Endothelial cell of umbilical vein (primary cell): ENCODE measurements around the gene RALA. TPM values are rescaled to one million over a fixed set of nuclear protein-coding genes. Genes with fewer than 3 reads are reported as not detected.

ENCODE experiments used
- BruUV-seq: library from RNA; stranded (reverse); fragments of 400-500 nt; replicated peaks from 2 replicates; lab custom pipeline; 2021; lab: Mats Ljungman, UMichigan
- CTCF ChIA-PET: fragments of 300-600, 350-600 bp; sonication (Branson Sonifier 250); formaldehyde crosslinking; loops from one replicate; lab custom pipeline; 2021; ENCODE audit warnings: antibody characterized with exemption, inconsistent platforms; lab: Charles Lee
- POLR2A ChIA-PET: fragments of 300-600, 350-600 bp; sonication (Branson Sonifier 250); formaldehyde crosslinking; loops from one replicate; lab custom pipeline; 2021; ENCODE audit warnings: antibody characterized with exemption, inconsistent platforms; lab: Charles Lee
- DNase-seq: peaks from one replicate; pipeline ENCODE4 v3.0.0-alpha.2; 2011; ENCODE audit warnings: low read depth, low spot score
- FAIRE-seq: peaks from 2 replicates; lab custom pipeline; 2011; peaks lifted over from hg19 to GRCh38; lab: Jason Lieb, UNC
- H2AFZ ChIP-seq: 2 replicates; pipeline ENCODE4 v1.6.0; 2012; ENCODE audit warnings: low read depth, low read length, control low read depth, inconsistent platforms
- H3K27ac ChIP-seq: 2 replicates; pipeline ENCODE4 v1.5.1; 2011; ENCODE audit warnings: low read depth, mild to moderate bottlenecking, control low read depth, low read length, moderate library complexity; ENCODE audit not compliant: insufficient read depth
- H3K27me3 ChIP-seq, 2 experiments: 2 replicates each; pipeline versions ENCODE4 v1.6.0 to v1.6.1; 2011; ENCODE audit warnings: low read length in 2 of 2, mixed read lengths in 1 of 2; ENCODE audit not compliant: control insufficient read depth in 2 of 2, insufficient read depth in 2 of 2
- H3K36me3 ChIP-seq, 2 experiments: 2 replicates in 1 of 2; 3 replicates in 1 of 2; pipeline ENCODE4 v1.5.1; 2011; ENCODE audit warnings: low read length in 2 of 2, mild to moderate bottlenecking in 1 of 2, moderate library complexity in 1 of 2; ENCODE audit not compliant: control insufficient read depth in 2 of 2, insufficient read depth in 2 of 2; ENCODE audit errors: extremely low read depth in 1 of 2
- H3K4me1 ChIP-seq: 3 replicates; pipeline ENCODE4 v1.5.1; 2011; ENCODE audit warnings: mild to moderate bottlenecking, low read length; ENCODE audit not compliant: control insufficient read depth, insufficient read depth; ENCODE audit errors: extremely low read depth
- H3K4me2 ChIP-seq: 2 replicates; pipeline ENCODE4 v1.6.1; 2011; ENCODE audit warnings: low read length, control low read depth, mixed read lengths; ENCODE audit not compliant: insufficient read depth
- H3K4me3 ChIP-seq, 3 experiments: fragments of 200-600 bp in 1 of 3; sonication (generic), shearing (Covaris generic) in 1 of 3; replicated peaks in 1 of 3; 2 replicates each; pipeline ENCODE4 v1.5.1; 2011 to 2016; ENCODE audit warnings: control low read depth in 3 of 3, low read length in 3 of 3, mild to moderate bottlenecking in 2 of 3, inconsistent platforms in 1 of 3, low read depth in 1 of 3, moderate library complexity in 1 of 3; ENCODE audit not compliant: insufficient read depth in 1 of 3
- H3K79me2 ChIP-seq: 2 replicates; pipeline ENCODE4 v1.6.0; 2012; ENCODE audit warnings: low read length, inconsistent platforms; ENCODE audit not compliant: control insufficient read depth, insufficient read depth
- H3K9ac ChIP-seq: replicated peaks from 2 replicates; pipeline ENCODE3; 2011; ENCODE audit warnings: low read length, control low read depth; ENCODE audit not compliant: insufficient read depth; ENCODE audit errors: extremely low read depth
- H3K9me1 ChIP-seq: replicated peaks from 3 replicates; pipeline ENCODE4 v1.6.0; 2011; ENCODE audit warnings: mild to moderate bottlenecking, low read length; ENCODE audit not compliant: control insufficient read depth, insufficient read depth; ENCODE audit errors: extremely low read depth
- H3K9me3 ChIP-seq: replicated peaks from 2 replicates; pipeline ENCODE4 v1.5.1; 2012; ENCODE audit warnings: low read length, inconsistent platforms; ENCODE audit not compliant: control insufficient read depth, insufficient read depth
- H4K20me1 ChIP-seq: replicated peaks from 2 replicates; pipeline ENCODE3; 2011; ENCODE audit warnings: mild to moderate bottlenecking, low read length; ENCODE audit not compliant: control insufficient read depth, insufficient read depth; ENCODE audit errors: extremely low read depth
- EZH2 ChIP-seq: IDR thresholded peaks from 2 replicates; pipeline ENCODE4 v1.6.1; 2012; ENCODE audit warnings: borderline replicate concordance, low read depth, mild to moderate bottlenecking, moderate library complexity, low read length, inconsistent platforms; ENCODE audit not compliant: severe bottlenecking
- FOS ChIP-seq: IDR thresholded peaks from 2 replicates; pipeline ENCODE4 v1.6.1; 2011; ENCODE audit warnings: mild to moderate bottlenecking, low read length, moderate library complexity, borderline replicate concordance; ENCODE audit not compliant: insufficient read depth
- GATA2 ChIP-seq: IDR thresholded peaks from 2 replicates; pipeline ENCODE4 v1.7.0; 2011; ENCODE audit warnings: low read depth, mild to moderate bottlenecking, moderate library complexity, mixed read lengths, low read length; ENCODE audit not compliant: insufficient read length, insufficient read depth
- JUN ChIP-seq: IDR thresholded peaks from 2 replicates; pipeline ENCODE4 v1.6.1; 2011; ENCODE audit warnings: borderline replicate concordance, low read depth; ENCODE audit not compliant: insufficient read length, insufficient read depth
- MYC ChIP-seq: IDR thresholded peaks from one replicate; pipeline ENCODE4 v1.6.1; 2011; ENCODE audit warnings: mild to moderate bottlenecking, low read depth, low read length
- POLR2A ChIP-seq: IDR thresholded peaks from 2 replicates; pipeline ENCODE4 v1.6.1; 2012; ENCODE audit warnings: low read depth, mild to moderate bottlenecking, control low read depth, low read length
- POLR2AphosphoS5 ChIP-seq: IDR thresholded peaks from 2 replicates; pipeline ENCODE4 v1.6.1; 2012; ENCODE audit warnings: low read depth, mild to moderate bottlenecking, control low read depth, low read length, moderate library complexity; ENCODE audit not compliant: insufficient read depth
- dilution Hi-C: fragments of 300-500 bp; cut with MboI; formaldehyde crosslinking; loops from one replicate; pipeline ENCODE4 v1.15.0; 2019; ENCODE audit warnings: low sequenced_read_pairs; ENCODE audit not compliant: extremely low pct_ligation_motif_present
- intact Hi-C: fragments of 100-400 bp; cut with micrococcal nuclease; formaldehyde crosslinking; loops from one replicate; pipeline ENCODE4 v1.10.0; 2022
- polyA plus RNA-seq, 4 experiments: library from polyadenylated mRNA; depleted of rRNA in 3 of 4; stranded (reverse) in 3 of 4; unstranded in 1 of 4; fragments of >200 nt; gene quantifications; 2 replicates each; pipeline versions ENCODE4 v1.2.1 to v1.2.3, GENCODE V29; 2011 to 2012; ENCODE audit warnings: missing spikeins in 1 of 4
- total RNA-seq: library from RNA; stranded (reverse); gene quantifications from 2 replicates; pipeline ENCODE4 v1.2.3, GENCODE V29; 2021
- TF ChIP-seq, protein P1 (sequence below): IDR thresholded peaks from 2 replicates; pipeline ENCODE4 v1.6.1; 2011; ENCODE audit not compliant: insufficient read depth, insufficient read length
- TF ChIP-seq, protein P2 (sequence below), 2 donors: IDR thresholded peaks; 1 replicate in 1 of 2; 2 replicates in 1 of 2; pipeline ENCODE4 v1.5.1; 2011; ENCODE audit warnings: low read length in 2 of 2, mild to moderate bottlenecking in 2 of 2, moderate library complexity in 2 of 2, control low read depth in 1 of 2, inconsistent platforms in 1 of 2, low read depth in 1 of 2; ENCODE audit not compliant: insufficient read depth in 1 of 2; ENCODE audit errors: extremely low read depth in 1 of 2

RALA gene
- total and polyA plus RNA-seq, 2 donors (not counting 3 experiments of a cell fraction or from before 2014, with no cell fraction given): 91.1 to 191 TPM

DNA sequence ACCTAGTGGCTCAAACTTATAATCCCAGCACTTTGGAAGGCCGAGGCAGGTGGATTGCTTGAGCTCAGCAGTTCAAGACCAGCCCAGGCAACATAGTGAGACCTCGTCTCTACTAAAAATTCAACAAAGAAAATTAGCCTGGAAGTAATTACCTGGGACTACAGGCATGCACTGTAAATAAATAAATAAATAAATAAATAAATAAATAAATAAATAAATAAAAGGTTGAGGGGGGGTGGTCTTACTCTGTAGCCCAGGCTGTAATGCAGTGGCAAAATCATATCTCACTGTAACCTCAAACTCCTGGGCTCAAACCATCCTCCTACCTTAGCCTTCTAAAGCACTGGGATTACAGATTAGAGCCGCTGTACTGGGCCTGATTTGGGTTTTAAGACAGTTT is 50.5 kb downstream of the RALA start:
- Histone ChIP-seq H3K4me2 (no peak overlapping the region), H3K79me2 (peaks cover 86% of the 10 kb centered on the region), H3K4me1 (peaks cover 26% of the 10 kb centered on the region), H3K36me3 (peaks cover 2 to 9% of the 10 kb centered on the region in 2 experiments), H3K4me3 (no peak overlapping the region), H2AFZ (no peak overlapping the region), H3K9me3 (no peaks in the 10 kb centered on the region), H3K9ac (no peak overlapping the region), H3K9me1 (no peaks in the 10 kb centered on the region), H4K20me1 (peaks cover 30% of the 10 kb centered on the region), H3K27ac (no peak overlapping the region), H3K27me3 (no peaks in the 10 kb centered on the region)
- ChIA-PET CTCF (interaction anchor here (0.8 to 1.0 kb wide), 2 partner anchors 59 to 93 kb away, joined by 3 to 4 read pairs; no protein-coding TSS in a partner anchor), POLR2A (no interaction called here)
- intact Hi-C loops: no loop called here
- dilution Hi-C loops: no loop called here
- no peak for DNase-seq
- no peak for FAIRE-seq
- no TSS peak for BruUV-seq
- TF ChIP-seq, protein P1, sequence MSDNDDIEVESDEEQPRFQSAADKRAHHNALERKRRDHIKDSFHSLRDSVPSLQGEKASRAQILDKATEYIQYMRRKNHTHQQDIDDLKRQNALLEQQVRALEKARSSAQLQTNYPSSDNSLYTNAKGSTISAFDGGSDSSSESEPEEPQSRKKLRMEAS: no peak
- TF ChIP-seq EZH2 (no peak), POLR2A (no peak)

DNA sequence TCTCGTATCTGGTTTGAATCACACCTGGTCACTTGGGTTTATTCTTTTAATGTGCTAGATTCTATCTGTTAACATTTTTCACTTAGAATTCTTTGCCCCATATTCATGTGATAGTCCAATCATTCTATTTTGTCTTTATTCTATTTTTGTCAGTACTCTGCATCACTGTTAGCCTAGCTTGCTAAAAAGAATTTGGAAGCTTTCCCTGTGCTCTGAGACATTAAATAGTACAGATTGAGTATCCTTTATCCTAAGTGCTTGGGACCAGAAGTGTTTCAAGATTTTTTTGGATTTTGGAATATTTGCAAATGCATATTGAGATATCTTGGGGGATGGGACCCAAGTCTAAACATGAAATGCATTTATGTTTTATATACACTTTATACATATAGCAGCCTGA is 51.0 kb downstream of the RALA start:
- no peak overlapping the region for H2AFZ ChIP-seq
- intact Hi-C loops: no loop called here
- CTCF ChIA-PET: interaction anchor here (0.8 to 1.0 kb wide), 2 partner anchors 59 to 94 kb away, joined by 3 to 4 read pairs; no protein-coding TSS in a partner anchor
- H3K4me2 ChIP-seq: no peak overlapping the region
- H3K36me3 ChIP-seq: peaks cover under 1 to 9% of the 10 kb centered on the region in 2 experiments
- no TSS peak for BruUV-seq
- FAIRE-seq (no peak), DNase-seq (no peak)
- POLR2A ChIA-PET: no interaction called here
- TF ChIP-seq MYC (no peak), POLR2A (no peak), POLR2AphosphoS5 (no peak), EZH2 (no peak), FOS (no peak), GATA2 (no peak), JUN (no peak)
- TF ChIP-seq, protein P1: no peak
- TF ChIP-seq, protein P2, sequence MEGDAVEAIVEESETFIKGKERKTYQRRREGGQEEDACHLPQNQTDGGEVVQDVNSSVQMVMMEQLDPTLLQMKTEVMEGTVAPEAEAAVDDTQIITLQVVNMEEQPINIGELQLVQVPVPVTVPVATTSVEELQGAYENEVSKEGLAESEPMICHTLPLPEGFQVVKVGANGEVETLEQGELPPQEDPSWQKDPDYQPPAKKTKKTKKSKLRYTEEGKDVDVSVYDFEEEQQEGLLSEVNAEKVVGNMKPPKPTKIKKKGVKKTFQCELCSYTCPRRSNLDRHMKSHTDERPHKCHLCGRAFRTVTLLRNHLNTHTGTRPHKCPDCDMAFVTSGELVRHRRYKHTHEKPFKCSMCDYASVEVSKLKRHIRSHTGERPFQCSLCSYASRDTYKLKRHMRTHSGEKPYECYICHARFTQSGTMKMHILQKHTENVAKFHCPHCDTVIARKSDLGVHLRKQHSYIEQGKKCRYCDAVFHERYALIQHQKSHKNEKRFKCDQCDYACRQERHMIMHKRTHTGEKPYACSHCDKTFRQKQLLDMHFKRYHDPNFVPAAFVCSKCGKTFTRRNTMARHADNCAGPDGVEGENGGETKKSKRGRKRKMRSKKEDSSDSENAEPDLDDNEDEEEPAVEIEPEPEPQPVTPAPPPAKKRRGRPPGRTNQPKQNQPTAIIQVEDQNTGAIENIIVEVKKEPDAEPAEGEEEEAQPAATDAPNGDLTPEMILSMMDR (IDR thresholded peaks at IDR 0.05; ENCODE audit: extremely low read depth in 1 of 2, insufficient read depth in 1 of 2, low read depth in 1 of 2, low read length in 2 of 2): no peak
- peaks cover 34% of the 10 kb centered on the region for H4K20me1 ChIP-seq
- H3K4me1 ChIP-seq: peaks cover 31% of the 10 kb centered on the region
- no peak overlapping the region for H3K4me3 ChIP-seq
- H3K79me2 ChIP-seq: peaks cover 85% of the 10 kb centered on the region
- no peaks in the 10 kb centered on the region for H3K9me3 ChIP-seq
- no peak overlapping the region for H3K9ac ChIP-seq
- H3K27me3 ChIP-seq: no peaks in the 10 kb centered on the region
- dilution Hi-C loops: no loop called here
- no peak overlapping the region for H3K27ac ChIP-seq
- no peaks in the 10 kb centered on the region for H3K9me1 ChIP-seq
